SK-N-DZ (cell line): ENCODE data around the gene CMTR1.
A peak's percentile ranks its signal among the peaks of the same experiment; 100 is the strongest.

ENCODE experiments used
- DNase-seq: peaks from one replicate; pipeline ENCODE4 v3.0.0-alpha.2; 2015; ENCODE audit warnings: low spot score

The CMTR1 gene

DNA sequence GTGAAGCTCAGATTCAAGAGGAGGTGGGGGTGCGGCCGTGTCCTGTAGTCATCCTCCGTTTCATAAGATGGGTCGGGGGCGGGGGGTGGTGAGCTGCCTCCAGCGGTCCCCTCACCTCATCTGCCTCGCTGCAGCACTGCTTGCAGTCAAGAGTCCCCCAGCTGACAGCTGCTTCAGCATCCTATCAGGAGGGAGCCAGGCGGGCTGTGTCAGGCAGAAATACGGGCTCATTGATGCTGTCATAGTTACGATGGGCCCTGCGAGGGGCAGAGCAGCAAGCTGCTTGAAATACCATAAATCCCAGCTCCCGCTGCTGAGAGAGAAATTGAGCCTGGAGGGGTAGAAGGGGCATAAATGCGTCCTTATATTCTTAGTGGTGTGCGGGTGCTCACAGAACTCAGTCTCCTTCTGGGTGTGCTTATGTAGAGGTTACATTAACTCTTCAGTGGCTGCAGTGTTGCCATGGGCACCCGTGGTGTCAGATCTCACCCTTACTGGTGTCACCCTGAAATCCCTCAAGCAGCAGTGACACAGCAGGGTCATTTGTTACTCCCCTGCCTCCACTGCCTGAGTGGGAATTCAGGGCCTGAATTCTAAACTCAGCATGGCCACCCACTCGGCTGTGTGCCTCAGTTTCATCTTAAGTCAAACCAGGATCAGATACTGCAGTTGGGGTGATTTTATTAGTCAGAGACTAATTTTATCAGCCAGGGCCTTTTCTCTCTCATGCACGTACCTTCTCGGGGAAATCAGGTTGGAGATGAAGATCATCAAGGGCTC lies 44.8 kb downstream of the CMTR1 start:
- DNase-seq, result no peak

- DNase-seq, result no peak
These were observed 45.8 kb downstream of the CMTR1 start for GRCh38 chr6:37478827-37479226.

DNA sequence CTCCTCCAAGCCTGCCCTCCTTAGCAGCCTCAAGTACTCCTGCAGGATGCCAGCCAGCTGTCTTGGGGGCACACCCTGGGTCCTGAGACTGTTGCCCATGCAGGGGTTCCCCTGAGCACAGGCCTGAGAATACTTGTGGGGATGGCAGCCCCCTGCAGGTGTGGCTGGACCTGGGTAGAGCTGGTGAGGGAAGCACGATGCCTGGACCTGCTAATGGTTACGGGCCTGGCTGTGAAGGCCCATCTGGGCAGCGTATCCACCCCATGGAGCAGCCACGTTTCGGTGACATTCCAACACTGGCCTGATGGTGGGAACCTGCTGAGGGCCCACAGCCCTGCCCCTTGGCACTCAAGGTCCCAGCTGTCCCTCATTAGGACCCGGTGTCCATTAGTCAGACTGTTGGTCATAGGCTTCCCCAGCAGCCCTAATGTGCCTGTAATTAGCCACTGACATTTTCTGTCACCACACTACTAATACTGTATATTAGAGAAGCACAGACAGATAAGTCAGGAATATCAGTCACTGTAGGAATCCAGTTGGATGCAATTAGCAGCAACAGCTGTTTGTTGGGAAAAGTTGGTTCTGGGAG lies 46.3 kb downstream of the CMTR1 start:
- no peak for DNase-seq

- DNase-seq, result no peak
These were observed 47.2 kb downstream of the CMTR1 start for GRCh38 chr6:37480118-37480736.

- no peak for DNase-seq
These were observed 48.0 kb downstream of the CMTR1 start for GRCh38 chr6:37480951-37481534.

- no peak for DNase-seq
These were observed 48.9 kb downstream of the CMTR1 start for GRCh38 chr6:37481711-37482605.

GRCh38 chr6:37482606-37483251 lies 49.7 kb downstream of the CMTR1 start:
- no peak for DNase-seq

- DNase-seq, result no peak
These were observed 50.4 kb downstream of the CMTR1 start for GRCh38 chr6:37483252-37483901.

DNA sequence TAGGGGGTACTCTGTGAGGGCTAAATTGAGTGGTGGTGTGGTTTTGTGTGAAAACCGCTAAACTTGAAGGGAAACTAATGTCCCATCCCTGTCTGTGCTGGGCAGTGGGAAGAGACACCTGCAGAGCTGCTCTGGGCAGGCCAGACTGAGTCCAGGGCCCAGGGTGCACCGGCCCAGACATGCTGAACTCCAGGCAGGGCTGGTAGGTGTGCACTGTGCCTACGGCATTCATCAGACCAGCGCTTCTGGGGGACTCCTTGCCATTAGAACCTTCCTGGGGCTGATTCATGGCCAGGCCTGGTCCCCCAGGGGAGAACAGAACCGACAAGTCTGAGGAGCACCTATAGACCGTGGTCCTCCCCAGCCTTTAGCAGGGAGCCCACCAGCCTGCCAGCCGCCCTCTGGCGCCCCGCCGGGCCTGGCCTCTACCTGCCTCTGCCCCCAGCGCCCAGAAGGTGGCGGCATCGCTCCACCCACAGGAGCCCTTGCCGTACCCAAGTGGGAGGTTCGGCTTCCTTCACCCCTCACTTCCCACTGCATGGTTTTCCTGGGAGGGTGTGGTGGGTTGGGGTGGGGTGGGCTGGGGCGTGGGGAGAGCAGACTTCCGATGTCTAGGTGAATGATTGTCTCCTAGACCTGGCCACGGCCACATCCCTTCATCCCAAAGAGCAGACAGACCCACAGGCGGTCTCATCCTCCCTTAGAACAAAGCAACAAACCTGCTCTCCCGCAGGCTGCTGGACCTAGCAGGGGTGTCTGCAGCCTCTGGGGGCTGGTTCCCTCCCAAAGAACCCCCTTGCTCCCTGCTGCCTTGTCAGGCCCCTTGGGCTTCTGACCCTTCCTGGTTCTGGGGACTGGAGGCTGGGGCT lies 51.1 kb downstream of the CMTR1 start:
- DNase-seq, result peak; percentile 51

GRCh38 chr6:37484786-37485170 lies 51.8 kb downstream of the CMTR1 start:
- DNase-seq, result no peak

GRCh38 chr6:37485291-37485702 lies 52.3 kb downstream of the CMTR1 start:
- peak; percentile 51 for DNase-seq

- no peak for DNase-seq
These were observed 53.3 kb downstream of the CMTR1 start for GRCh38 chr6:37486121-37486839.

DNA sequence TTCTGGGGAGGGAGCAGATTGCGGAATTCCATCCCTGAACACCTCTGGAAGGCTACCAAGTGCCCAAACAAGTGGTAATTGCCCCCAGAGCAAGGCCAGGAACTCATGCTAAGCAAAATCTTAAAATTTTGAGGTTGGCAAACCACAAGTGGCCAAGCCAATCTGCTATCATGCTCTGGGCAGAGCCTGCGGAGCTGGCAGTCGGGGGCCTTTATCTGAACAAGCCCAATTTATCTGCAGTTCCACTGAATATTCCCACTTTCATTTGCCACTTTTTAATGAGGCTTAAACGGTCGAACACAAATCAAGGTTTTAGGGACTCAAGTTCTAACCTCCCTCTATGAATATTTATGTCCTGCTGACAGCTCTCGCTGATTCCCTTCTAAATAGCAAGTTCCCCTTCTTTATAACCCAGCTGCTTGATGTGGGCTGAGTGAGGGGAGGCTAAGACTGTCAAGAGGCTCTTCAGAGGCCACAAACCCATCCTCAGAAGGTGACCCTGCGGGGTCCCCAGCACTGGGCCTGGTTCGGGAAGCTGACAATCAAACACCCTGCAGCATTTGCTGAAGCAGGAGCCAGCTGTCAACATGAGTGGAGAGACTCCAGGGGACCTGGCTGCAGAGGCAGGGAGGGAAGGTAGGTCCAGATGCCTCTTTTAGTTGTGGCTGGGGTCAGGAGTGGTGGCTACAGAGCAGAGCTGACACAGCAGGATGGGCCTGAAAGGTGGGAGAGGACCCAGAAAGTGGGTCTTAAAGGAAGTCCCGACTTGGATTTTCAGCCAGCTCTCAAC lies 54.8 kb downstream of the CMTR1 start:
- DNase-seq, result no peak

GRCh38 chr6:37488476-37488875 lies 55.5 kb downstream of the CMTR1 start:
- no peak for DNase-seq

- no peak for DNase-seq
These were observed 56.8 kb downstream of the CMTR1 start for GRCh38 chr6:37489697-37490336.

- no peak for DNase-seq
These were observed 57.6 kb downstream of the CMTR1 start for GRCh38 chr6:37490536-37491170.
